SK-N-SH (cell line): ENCODE data around the gene ZNF236. TPM values are rescaled to one million over a fixed set of nuclear protein-coding genes. Genes with fewer than 3 reads are reported as not detected.
A peak's percentile ranks its signal among the peaks of the same experiment; 100 is the strongest.

Experiments used
- CTCF ChIA-PET: fragments of 300-600, 350-600 bp; formaldehyde crosslinking; extraction: SDS; loops from one replicate; lab custom pipeline; 2021; lab: Yijun Ruan, JAX
- POLR2A ChIA-PET: fragments of 350-600 bp; sonication (Branson Sonifier 250); formaldehyde crosslinking; extraction: SDS; loops from one replicate; lab custom pipeline; 2020; ENCODE audit warnings: antibody characterized with exemption, inconsistent platforms; lab: Yijun Ruan, JAX
- DNase-seq: peaks from one replicate; pipeline ENCODE4 v3.0.0; 2012
- H2AFZ ChIP-seq: fragments of 200-600 bp; sonication (generic); 2 replicates; pipeline ENCODE4 v1.8.1; 2016; ENCODE audit warnings: antibody characterized with exemption, mild to moderate bottlenecking, low read depth
- H3F3A ChIP-seq: fragments of 200-600 bp; sonication (generic); replicated peaks from 2 replicates; pipeline ENCODE3; 2016; ENCODE audit warnings: antibody characterized with exemption, mild to moderate bottlenecking; ENCODE audit not compliant: insufficient read depth
- H3K27ac ChIP-seq, 2 experiments: fragments of 200-500 bp in 1 of 2; fragments of 200-600 bp in 1 of 2; sonication (Bioruptor generic) in 1 of 2; sonication (generic), shearing (Covaris generic) in 1 of 2; 2 replicates each; pipeline versions ENCODE4 v1.5.1 to v1.6.1; 2014 to 2016; ENCODE audit warnings: low read depth in 2 of 2, inconsistent platforms in 1 of 2, low read length in 1 of 2, mild to moderate bottlenecking in 1 of 2, mixed read lengths in 1 of 2
- H3K27me3 ChIP-seq: fragments of 200-600 bp; sonication (generic), shearing (Covaris generic); 2 replicates; pipeline ENCODE4 v1.6.1; 2016; ENCODE audit warnings: mixed run types; ENCODE audit not compliant: insufficient read depth
- H3K36me3 ChIP-seq, 2 experiments: fragments of 200-500 bp in 1 of 2; fragments of 200-600 bp in 1 of 2; sonication (Bioruptor generic) in 1 of 2; sonication (generic) in 1 of 2; replicated peaks in 1 of 2; 2 replicates each; pipeline versions ENCODE3 to v1.5.1; 2014 to 2016; ENCODE audit warnings: low read length in 1 of 2, mild to moderate bottlenecking in 1 of 2; ENCODE audit not compliant: insufficient read depth in 2 of 2, control insufficient read depth in 1 of 2
- H3K4me1 ChIP-seq, 2 experiments: fragments of 200-500 bp in 1 of 2; fragments of 200-600 bp in 1 of 2; sonication (Bioruptor generic) in 1 of 2; sonication (generic), shearing (Covaris generic) in 1 of 2; 2 replicates each; pipeline versions ENCODE4 v1.5.1 to v1.6.1; 2014 to 2016; ENCODE audit warnings: low read depth in 1 of 2, low read length in 1 of 2, mixed run types in 1 of 2; ENCODE audit not compliant: insufficient read depth in 2 of 2, control insufficient read depth in 1 of 2
- H3K4me2 ChIP-seq: fragments of 200-600 bp; sonication (generic), shearing (Covaris generic); 2 replicates; pipeline ENCODE4 v1.6.1; 2017; ENCODE audit warnings: mixed run types
- H3K4me3 ChIP-seq, 2 experiments: fragments of 200-500 bp in 1 of 2; fragments of 200-600 bp in 1 of 2; sonication (Bioruptor generic) in 1 of 2; sonication (generic), shearing (Covaris generic) in 1 of 2; 2 replicates each; pipeline versions ENCODE4 v1.5.1 to v1.8.1; 2014 to 2016; ENCODE audit warnings: low read depth in 2 of 2, inconsistent platforms in 1 of 2, low read length in 1 of 2, mild to moderate bottlenecking in 1 of 2, mixed read lengths in 1 of 2, moderate library complexity in 1 of 2
- H3K79me2 ChIP-seq: fragments of 200-600 bp; sonication (generic); 2 replicates; pipeline ENCODE4 v1.8.1; 2017; ENCODE audit warnings: mild to moderate bottlenecking; ENCODE audit not compliant: insufficient read depth
- H3K9ac ChIP-seq: fragments of 200-600 bp; sonication (generic); 2 replicates; pipeline ENCODE4 v1.6.1; 2017; ENCODE audit warnings: mixed run types
- H3K9me2 ChIP-seq: fragments of 200-600 bp; sonication (generic); 2 replicates; pipeline ENCODE4 v1.6.1; 2017; ENCODE audit warnings: mixed run types
- H3K9me3 ChIP-seq: fragments of 200-600 bp; sonication (generic); 2 replicates; pipeline ENCODE4 v1.6.1; 2017; ENCODE audit warnings: mixed run types, mild to moderate bottlenecking, moderate library complexity
- H4K20me1 ChIP-seq: fragments of 200-600 bp; sonication (generic); 2 replicates; pipeline ENCODE4 v1.6.1; 2017; ENCODE audit warnings: mild to moderate bottlenecking, mixed run types; ENCODE audit not compliant: insufficient read depth
- ELF1 ChIP-seq: IDR thresholded peaks from 2 replicates; pipeline ENCODE4 v1.4.0; 2012
- EZH2phosphoT487 ChIP-seq: fragments of 200-600 bp; sonication (generic); IDR thresholded peaks from 2 replicates; pipeline ENCODE4 v1.6.1; 2017; ENCODE audit warnings: low read depth, mixed run types, mild to moderate bottlenecking, antibody characterized with exemption, moderate library complexity, borderline replicate concordance
- FOSL2 ChIP-seq: IDR thresholded peaks from 2 replicates; pipeline ENCODE4 v1.4.0; 2012; ENCODE audit warnings: low read depth, mild to moderate bottlenecking, moderate library complexity, borderline replicate concordance
- FOXJ3 ChIP-seq: sonication (generic); formaldehyde crosslinking; IDR thresholded peaks from 2 replicates; pipeline ENCODE4 v1.5.1; 2020; ENCODE audit warnings: mild to moderate bottlenecking, missing genetic modification reagents
- IRF3 ChIP-seq: fragments of 150-350 bp; IDR thresholded peaks from 2 replicates; pipeline ENCODE4 v1.6.1; 2016; ENCODE audit warnings: mild to moderate bottlenecking, low read depth, low read length
- NFIC ChIP-seq: IDR thresholded peaks from 2 replicates; pipeline ENCODE4 v1.4.0; 2012; ENCODE audit warnings: borderline replicate concordance
- RCOR1 ChIP-seq: fragments of 150-350 bp; IDR thresholded peaks from 2 replicates; pipeline ENCODE4 v1.6.1; 2017; ENCODE audit warnings: antibody characterized with exemption, low read length
- RFX5 ChIP-seq: IDR thresholded peaks from 2 replicates; pipeline ENCODE4 v1.6.1; 2012; ENCODE audit warnings: mild to moderate bottlenecking, improper control_type of control experiment, low read length
- SIN3A ChIP-seq: IDR thresholded peaks from 2 replicates; pipeline ENCODE4 v1.6.1; 2012; ENCODE audit warnings: low read depth, mild to moderate bottlenecking, low read length, moderate library complexity, borderline replicate concordance
- SMC3 ChIP-seq: IDR thresholded peaks from 2 replicates; pipeline ENCODE4 v1.6.1; 2012; ENCODE audit warnings: low read depth, low read length, improper control_type of control experiment
- TAF1 ChIP-seq: IDR thresholded peaks from 2 replicates; pipeline ENCODE4 v1.6.1; 2012; ENCODE audit warnings: low read depth, mild to moderate bottlenecking, low read length, moderate library complexity, borderline replicate concordance
- TCF12 ChIP-seq: IDR thresholded peaks from 2 replicates; pipeline ENCODE4 v1.4.0; 2012
- TEAD4 ChIP-seq: IDR thresholded peaks from 2 replicates; pipeline ENCODE4 v1.4.0; 2012; ENCODE audit warnings: mild to moderate bottlenecking, borderline replicate concordance; ENCODE audit not compliant: insufficient read depth
- YY1 ChIP-seq: IDR thresholded peaks from 2 replicates; pipeline ENCODE4 v1.4.0; 2012; ENCODE audit warnings: low read depth, mild to moderate bottlenecking
- ZBTB33 ChIP-seq: IDR thresholded peaks from 2 replicates; pipeline ENCODE4 v1.4.0; 2012; ENCODE audit warnings: low read depth, borderline replicate concordance
- WGBS: methylation state at CpG from one replicate; pipeline ENCODE4 v1.1.6; 2017; ENCODE audit warnings: low lambda C conversion rate; 5-methylcytosine and 5-hydroxymethylcytosine counted together
- polyA plus RNA-seq, 3 experiments: library from polyadenylated mRNA; depleted of rRNA; stranded (reverse); fragments of >200 nt; gene quantifications; 2 replicates each; pipeline ENCODE4 v1.2.3, GENCODE V29; 2012
- TF ChIP-seq, protein P1 (sequence below): fragments of 200-600 bp; sonication (generic); IDR thresholded peaks from 2 replicates; pipeline ENCODE4 v1.6.1; 2017; ENCODE audit warnings: antibody characterized with exemption, mild to moderate bottlenecking, moderate library complexity

The ZNF236 gene
- polyA plus RNA-seq, 1 of the 3 experiments (the other 2 are of a cell fraction), result 4.2 TPM

- H3K36me3 ChIP-seq, result peaks cover 0 to 6% of the 10 kb centered on the region in 2 experiments
- WGBS, result 62% methylated on average over 19 of the region's 28 CpGs
- H3F3A ChIP-seq, result no peaks in the 10 kb centered on the region
- peaks cover 3 to 13% of the 10 kb centered on the region in 2 experiments; a peak in 2 of 4 replicates for H3K4me1 ChIP-seq
- ChIA-PET CTCF (interaction anchor here (3.3 kb wide), 1 partner anchor 21 kb away, joined by 17 read pairs; no protein-coding TSS in a partner anchor), POLR2A (no interaction called here)
- H3K9me2 ChIP-seq, result no peaks in the 10 kb centered on the region
- DNase-seq, result peak; percentile 44
- H3K79me2 ChIP-seq, result peaks cover 90% of the 10 kb centered on the region
- peak overlapping the region; percentile 77 for H3K4me2 ChIP-seq
- peak overlapping the region; percentile 78 for H3K9ac ChIP-seq
- H3K9me3 ChIP-seq, result no peaks in the 10 kb centered on the region
- no peak overlapping the region for H3K27ac ChIP-seq
- no peak for TF ChIP-seq YY1
- no peak for TF ChIP-seq RCOR1
- 0 out of 2 replicates have a peak, but pooled peaks have one; percentile 13 for TF ChIP-seq ZBTB33
- no peak for TF ChIP-seq ELF1
- TF ChIP-seq SMC3, result no peak
- TF ChIP-seq, protein P1, sequence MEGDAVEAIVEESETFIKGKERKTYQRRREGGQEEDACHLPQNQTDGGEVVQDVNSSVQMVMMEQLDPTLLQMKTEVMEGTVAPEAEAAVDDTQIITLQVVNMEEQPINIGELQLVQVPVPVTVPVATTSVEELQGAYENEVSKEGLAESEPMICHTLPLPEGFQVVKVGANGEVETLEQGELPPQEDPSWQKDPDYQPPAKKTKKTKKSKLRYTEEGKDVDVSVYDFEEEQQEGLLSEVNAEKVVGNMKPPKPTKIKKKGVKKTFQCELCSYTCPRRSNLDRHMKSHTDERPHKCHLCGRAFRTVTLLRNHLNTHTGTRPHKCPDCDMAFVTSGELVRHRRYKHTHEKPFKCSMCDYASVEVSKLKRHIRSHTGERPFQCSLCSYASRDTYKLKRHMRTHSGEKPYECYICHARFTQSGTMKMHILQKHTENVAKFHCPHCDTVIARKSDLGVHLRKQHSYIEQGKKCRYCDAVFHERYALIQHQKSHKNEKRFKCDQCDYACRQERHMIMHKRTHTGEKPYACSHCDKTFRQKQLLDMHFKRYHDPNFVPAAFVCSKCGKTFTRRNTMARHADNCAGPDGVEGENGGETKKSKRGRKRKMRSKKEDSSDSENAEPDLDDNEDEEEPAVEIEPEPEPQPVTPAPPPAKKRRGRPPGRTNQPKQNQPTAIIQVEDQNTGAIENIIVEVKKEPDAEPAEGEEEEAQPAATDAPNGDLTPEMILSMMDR, result peak; percentile 38
- TF ChIP-seq EZH2phosphoT487, result no peak
- no peak for TF ChIP-seq SIN3A
- TF ChIP-seq FOSL2, result no peak
- no peak for TF ChIP-seq TEAD4
- TF ChIP-seq TCF12, result no peak
- H2AFZ ChIP-seq, result peak overlapping the region; percentile 60; the same call in 1 of the 2 replicates
- no peaks in the 10 kb centered on the region for H4K20me1 ChIP-seq
- no peaks in the 10 kb centered on the region for H3K27me3 ChIP-seq
- H3K4me3 ChIP-seq, result peak overlapping the region; percentile 76 to 85
Observed at GRCh38 chr18:76823587-76824011, 1.2 kb downstream of the ZNF236 start.

GRCh38 chr18:76824145-76824676 is 1.9 kb downstream of the ZNF236 start:
- ChIA-PET CTCF (interaction anchor here (3.3 kb wide), 1 partner anchor 22 kb away, joined by 17 read pairs; no protein-coding TSS in a partner anchor), POLR2A (no interaction called here)
- Histone ChIP-seq H3K4me1 (peaks cover 3 to 13% of the 10 kb centered on the region in 2 experiments; a peak in 2 of 4 replicates), H3K9ac (no peak overlapping the region), H3K27me3 (no peaks in the 10 kb centered on the region), H3K27ac (no peak overlapping the region), H3K4me2 (peak overlapping the region; percentile 77), H3K4me3 (no peak overlapping the region), H4K20me1 (no peaks in the 10 kb centered on the region), H3K36me3 (peaks cover 0 to 6% of the 10 kb centered on the region in 2 experiments), H3K9me2 (no peaks in the 10 kb centered on the region), H3K79me2 (peaks cover 87% of the 10 kb centered on the region), H3F3A (no peaks in the 10 kb centered on the region), H3K9me3 (no peaks in the 10 kb centered on the region), H2AFZ (no peak overlapping the region)
- DNase-seq, result no peak
- 95% methylated on average over 12 of the region's 12 CpGs for WGBS
- no peak for TF ChIP-seq TCF12
- TF ChIP-seq IRF3, result no peak
- no peak for TF ChIP-seq TAF1
- no peak for TF ChIP-seq ELF1
- no peak for TF ChIP-seq NFIC
- TF ChIP-seq EZH2phosphoT487, result no peak
- no peak for TF ChIP-seq ZBTB33
- TF ChIP-seq, protein P1, result no peak
- TF ChIP-seq RFX5, result no peak
- no peak for TF ChIP-seq SMC3
- no peak for TF ChIP-seq FOXJ3 (CRISPR knock-in tag)
